ENCODE measurements around the gene ADRA2B.

DNA sequence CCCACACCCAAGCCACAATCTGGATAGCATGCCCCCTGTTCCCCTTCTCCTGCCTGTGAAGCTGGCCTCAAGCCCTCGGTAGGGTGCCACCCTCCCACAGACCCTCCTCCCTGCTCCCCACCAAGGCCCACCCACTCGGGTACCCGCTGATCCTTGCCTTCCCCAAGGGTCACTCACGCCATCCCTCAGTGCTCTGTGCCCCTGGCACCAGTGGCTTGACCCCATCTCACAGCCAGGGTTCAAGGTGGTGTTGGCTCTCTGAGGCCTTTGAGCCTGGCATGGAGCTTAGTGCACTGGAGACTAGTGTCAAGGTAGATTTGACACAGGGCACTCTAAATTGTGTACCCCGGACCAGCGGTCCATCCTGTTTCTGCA is 11.9 kb downstream of the ADRA2B start:
- no peak for TF ChIP-seq CTCF (optimal IDR thresholded peaks at IDR 0.05 in 1 of 3, IDR thresholded peaks at IDR 0.05 in 1 of 3, conservative IDR thresholded peaks at IDR 0.05 in 1 of 3; ENCODE audit: extremely low read depth in 1 of 3, insufficient read depth in 2 of 3, low read length in 3 of 3)
- TF ChIP-seq EZH2 (IDR thresholded peaks at IDR 0.05; ENCODE audit: low read length): no peak
